Measurements from ENCODE around the gene MTRR.

DNA sequence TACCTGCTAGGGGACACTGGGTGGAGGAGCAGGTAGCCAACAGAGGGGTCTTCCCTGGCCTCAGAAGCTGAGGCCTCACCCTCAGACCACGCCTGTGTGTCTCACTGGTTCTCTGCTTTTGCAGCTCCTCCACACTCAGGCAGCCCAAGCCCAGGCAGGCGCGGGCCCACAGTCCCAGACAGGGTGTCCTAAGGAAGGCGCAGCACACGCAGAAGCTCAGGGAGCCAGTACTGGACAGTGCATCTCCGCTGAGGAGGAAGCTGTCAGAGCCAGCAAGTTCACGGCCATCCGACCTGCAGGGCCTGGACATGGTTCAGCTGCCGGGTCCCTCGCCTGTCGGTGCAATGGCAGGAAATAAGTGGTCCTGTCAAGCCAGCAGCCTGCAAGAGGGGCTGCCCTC is 43.3 kb upstream of the MTRR start:
- TF ChIP-seq CTCF (IDR thresholded peaks at IDR 0.05; ENCODE audit: low read length) (no peak), EZH2 (IDR thresholded peaks at IDR 0.05; ENCODE audit: borderline replicate concordance, low read length) (no peak)
